Hindlimb muscle (tissue), 1 donor: ENCODE measurements around the gene PRRX2. TPM values are rescaled to one million over a fixed set of nuclear protein-coding genes. Genes with fewer than 3 reads are reported as not detected.
"Not testable (repeated sequence)": the region's sequence is repeated elsewhere in the genome, so short reads cannot be mapped to it uniquely, and the experiment has no call there.

Source experiments
- DNase-seq: peaks from one replicate; pipeline ENCODE4 v3.0.0-alpha.2; 2013
- polyA plus RNA-seq: library from polyadenylated mRNA; unstranded; fragments of 120-200 nt; gene quantifications from one replicate; pipeline ENCODE4 v1.2.1, GENCODE V29; 2013; ENCODE audit not compliant: insufficient read length

Gene PRRX2
- polyA plus RNA-seq, 1 donor = 2.9 TPM

DNA sequence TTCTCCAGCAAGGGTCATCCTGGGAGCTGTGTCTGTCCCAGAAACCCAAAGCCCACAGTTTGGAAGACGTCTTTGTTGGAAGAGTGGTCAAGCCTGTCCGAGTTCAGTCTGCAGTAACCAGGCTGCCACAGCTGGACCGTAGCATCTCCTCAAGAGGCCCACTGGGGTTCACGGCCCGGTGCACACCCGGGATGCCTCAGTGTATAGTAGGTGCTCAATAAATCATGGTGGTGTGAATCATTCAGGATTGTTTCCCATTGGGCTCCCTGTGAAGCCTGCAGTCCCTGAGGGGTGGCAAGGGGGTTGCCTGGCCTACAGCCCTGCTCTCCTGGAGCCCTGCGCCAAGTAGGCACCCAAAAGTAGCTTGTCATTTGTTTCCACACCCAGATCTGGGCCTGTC, 10.3 kb upstream of the PRRX2 start:
- no peak for DNase-seq

GRCh38 chr9:129655696-129656095, 9.8 kb upstream of the PRRX2 start:
- DNase-seq = no peak

GRCh38 chr9:129656795-129657390, 8.6 kb upstream of the PRRX2 start:
- DNase-seq = no peak

GRCh38 chr9:129661029-129661428, 4.4 kb upstream of the PRRX2 start:
- no peak for DNase-seq

DNA sequence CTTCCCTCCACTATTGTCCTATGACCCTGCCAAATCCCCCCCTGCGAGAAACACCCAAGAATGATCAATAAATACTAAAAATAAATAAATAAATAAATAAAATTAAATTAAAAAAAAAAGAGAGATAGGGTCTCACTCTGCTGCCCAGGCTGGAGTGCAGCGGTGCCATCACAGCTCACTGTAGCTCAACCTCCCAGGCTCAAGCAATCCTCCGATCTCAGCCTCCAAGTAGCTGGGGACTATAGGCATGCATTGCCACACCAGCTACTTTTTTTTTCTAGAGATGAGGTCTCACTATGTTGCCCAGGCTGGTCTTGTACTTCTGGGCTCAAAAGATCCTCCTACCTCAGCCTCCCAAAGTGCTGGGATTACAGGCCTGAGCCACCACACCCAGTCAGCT, 3.2 kb upstream of the PRRX2 start:
- DNase-seq = not testable (repeated sequence)

DNA sequence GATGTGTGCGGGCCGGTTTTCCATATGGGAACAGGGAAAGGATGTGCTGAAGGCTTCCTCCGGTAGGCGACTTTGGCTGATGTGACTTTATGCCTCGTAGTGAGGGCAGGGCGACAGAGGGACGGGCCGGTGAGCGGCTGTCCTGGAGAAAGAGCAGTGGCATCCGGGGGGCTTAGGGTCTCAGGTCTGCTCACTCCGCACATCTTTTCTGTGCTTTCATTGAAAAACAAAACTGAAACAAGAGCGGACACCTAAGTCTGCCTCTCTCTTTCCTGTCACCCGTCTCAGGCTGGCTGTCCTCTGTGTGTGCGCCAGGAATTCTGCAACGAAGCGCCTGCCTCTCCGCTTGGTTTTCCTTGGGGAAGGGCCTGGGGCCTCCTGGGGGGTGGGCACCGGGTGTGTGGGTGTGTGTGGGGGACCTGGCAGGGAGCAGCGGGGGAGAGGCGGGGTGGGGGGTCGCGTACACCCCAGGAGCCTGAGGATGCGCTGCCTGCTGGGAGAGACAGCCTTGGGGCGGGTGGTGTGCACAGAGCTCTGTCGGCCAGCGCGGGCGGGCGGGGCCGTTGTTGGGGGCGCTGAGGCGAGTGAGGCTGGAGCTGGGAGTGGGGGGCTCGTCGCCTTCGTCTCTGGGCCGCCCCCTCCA, 580 bp upstream of the PRRX2 start:
- no peak for DNase-seq

DNA sequence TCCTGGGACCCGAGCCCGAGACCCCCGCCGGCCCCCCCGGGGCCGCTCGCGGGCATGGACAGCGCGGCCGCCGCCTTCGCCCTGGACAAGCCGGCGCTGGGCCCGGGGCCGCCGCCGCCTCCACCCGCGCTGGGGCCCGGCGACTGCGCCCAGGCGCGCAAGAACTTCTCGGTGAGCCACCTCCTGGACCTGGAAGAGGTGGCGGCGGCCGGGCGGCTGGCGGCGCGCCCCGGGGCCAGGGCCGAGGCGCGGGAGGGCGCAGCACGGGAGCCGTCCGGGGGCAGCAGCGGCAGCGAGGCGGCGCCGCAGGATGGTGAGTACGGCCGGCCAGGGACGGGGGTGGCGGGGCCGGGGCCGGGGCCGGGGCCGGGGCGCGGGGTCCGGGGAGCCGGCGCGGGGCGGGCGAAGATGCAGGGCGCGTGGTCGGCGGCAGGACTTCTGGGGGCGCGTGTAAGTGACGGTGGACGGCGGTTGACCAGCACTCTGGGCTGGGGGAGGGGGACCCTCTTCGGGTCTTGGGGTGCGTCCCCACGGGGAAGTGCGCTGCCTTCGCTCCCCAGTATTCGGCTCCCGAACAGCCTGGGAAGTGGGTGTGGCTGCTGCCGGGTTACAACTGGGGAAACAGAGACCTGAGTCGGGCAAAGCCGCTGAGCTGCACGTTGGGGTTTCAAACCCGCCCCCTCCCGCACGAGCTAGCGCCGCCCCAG, 520 bp downstream of the PRRX2 start:
- no peak for DNase-seq

DNA sequence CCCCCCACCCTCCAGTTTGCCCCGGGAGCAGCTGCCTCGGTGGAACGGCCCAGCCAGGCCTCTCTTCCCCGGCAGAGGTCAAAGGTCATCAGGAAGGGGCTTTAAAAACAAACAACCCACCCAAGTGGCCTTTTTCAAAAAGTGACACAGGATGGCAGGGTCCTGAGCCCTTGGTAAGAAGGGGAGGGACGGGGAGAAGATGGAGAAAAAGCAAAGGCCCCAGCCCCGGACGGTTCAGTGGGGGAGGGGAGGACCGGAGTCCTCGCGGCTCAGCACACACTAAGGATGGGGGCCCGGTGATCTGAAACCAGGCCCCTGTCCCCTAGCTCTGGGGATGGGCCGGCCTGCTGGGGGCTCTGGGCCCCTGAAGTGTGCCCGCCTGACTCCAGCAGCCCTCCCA, 1.1 kb downstream of the PRRX2 start:
- no peak for DNase-seq

DNA sequence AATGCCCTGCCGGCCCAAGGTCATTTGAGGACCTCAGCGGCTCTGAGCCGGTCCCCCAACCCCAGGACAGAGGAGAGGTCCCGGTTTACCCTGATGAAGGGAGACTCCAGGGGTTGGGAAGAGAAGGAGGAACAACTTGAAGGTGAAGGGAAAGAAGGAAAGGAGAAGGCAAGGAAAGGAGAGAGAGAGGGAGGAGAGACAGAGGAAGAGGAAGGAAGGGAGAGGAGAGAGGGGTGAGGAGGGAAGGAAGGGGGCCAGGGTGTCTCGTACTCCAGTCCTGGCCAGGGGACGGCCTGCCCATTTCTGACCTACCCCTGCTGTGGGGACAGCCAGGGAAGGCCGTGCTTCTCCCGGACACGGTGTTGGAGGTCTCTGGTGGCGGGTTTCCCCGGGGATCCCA, 1.9 kb downstream of the PRRX2 start:
- no peak for DNase-seq

DNA sequence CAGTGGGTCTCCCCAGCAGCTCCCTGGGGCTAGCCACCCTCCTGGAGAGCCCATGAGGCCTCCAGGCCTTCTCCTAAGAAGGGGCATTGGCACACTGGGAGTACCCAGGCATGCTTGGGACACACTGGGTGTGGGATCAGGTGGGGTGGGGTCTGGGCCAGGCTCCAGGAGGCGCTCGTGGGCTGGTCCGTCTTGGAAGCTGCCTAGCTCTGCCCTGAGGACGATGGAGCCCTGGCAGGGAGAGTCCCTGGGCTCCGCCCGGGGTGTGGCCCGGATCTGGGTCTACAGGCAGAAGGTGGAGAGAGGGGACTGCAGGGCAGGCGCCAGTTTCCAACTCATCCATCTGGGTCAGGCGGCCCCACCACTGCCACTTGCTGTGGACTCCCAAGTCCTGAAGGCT, 2.4 kb downstream of the PRRX2 start:
- no peak for DNase-seq

DNA sequence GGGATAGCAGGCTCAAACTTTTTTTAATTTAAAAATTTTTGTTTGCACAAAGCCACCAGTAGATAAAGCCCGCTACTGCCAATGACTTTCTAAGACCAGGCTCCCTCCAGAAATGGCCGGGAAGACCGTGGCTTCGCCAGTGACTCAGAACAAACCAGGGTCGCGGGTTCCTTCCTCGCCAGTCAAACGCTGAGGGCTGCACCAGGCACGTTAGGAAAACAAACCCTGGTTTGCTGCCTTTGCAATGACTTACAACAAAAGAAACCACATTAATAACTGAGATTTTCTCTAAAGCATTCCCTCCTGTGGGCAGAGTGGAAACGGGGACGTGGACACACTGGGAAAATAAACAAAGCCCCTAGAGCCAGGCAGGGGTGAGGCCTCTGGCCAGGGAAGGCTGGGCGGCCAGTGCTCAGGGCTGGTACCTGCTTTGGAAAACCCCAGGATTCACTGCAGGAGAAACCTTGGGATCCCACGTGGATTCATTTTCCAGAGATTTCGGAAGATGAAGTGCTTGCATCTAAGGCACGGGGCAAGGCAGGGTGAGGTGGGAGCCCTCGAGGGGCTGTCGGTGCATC, 3.8 kb downstream of the PRRX2 start:
- no peak for DNase-seq

- DNase-seq = no peak
These were observed 4.5 kb downstream of the PRRX2 start for GRCh38 chr9:129669946-129670345.

DNA sequence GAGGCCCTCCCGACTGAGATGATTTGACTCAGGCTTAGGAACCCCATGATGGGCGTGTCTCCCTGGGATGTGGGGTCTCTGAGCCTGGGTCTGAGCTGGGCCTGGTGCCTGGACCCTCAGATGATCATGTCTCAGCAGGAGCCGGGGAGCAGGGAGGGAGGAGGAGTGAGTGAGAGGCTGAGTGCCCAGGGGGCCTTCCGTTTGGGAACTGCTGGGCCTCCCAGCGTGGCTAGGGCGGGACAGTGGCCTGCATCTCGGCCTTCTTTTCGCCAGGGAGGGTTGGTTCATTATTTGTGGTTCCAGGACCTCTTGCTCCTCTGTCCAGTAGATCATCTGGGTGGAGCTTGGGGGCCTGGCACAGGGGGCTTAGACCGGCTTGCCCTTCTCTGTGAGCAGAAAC, 5.6 kb downstream of the PRRX2 start:
- no peak for DNase-seq

GRCh38 chr9:129671519-129671918, 6.1 kb downstream of the PRRX2 start:
- DNase-seq = no peak

DNA sequence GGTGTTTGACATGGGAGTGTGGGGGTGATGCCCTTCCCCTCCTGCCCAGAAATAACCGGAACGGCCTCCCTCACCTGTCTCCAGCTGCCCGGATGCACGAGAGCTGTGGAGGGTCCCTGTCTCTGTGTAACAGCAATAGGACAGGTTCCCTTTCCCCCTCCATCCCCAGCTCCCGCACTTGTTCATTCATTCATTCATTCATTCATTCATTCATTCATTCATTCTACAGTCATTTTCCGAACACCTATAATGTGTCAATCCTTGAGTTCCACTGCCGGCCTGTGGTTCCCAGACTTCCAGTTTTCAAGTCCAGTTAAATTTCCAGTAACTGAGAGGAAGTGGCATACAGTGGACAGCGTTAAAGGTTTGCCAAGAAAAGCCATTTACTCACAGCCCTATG, 7.3 kb downstream of the PRRX2 start:
- DNase-seq = no peak

- no peak for DNase-seq
These were observed 8.2 kb downstream of the PRRX2 start for GRCh38 chr9:129673602-129674001.

- DNase-seq = no peak
These were observed 8.8 kb downstream of the PRRX2 start for GRCh38 chr9:129674229-129674628.

DNA sequence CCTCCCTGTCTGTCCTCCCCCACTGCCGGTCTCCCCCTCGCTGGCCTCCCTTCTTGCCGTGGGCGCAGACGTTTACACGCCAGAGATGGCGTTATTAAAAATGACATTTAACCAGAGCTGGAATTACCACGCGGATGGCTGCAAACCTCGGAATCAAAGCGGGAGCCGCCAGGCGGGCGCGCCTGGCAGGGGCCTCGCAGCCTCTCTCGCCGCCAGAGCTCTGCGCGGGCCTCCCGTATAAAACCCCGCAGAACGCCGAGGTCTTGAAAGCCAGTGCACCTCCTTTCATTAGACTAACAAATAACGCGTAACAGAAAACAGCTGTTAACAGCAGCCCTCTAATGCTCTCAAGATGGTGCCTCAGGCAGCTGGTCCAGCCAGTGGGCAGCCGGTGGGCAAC, 10.2 kb downstream of the PRRX2 start:
- no peak for DNase-seq

GRCh38 chr9:129676287-129676686, 10.8 kb downstream of the PRRX2 start:
- no peak for DNase-seq

DNA sequence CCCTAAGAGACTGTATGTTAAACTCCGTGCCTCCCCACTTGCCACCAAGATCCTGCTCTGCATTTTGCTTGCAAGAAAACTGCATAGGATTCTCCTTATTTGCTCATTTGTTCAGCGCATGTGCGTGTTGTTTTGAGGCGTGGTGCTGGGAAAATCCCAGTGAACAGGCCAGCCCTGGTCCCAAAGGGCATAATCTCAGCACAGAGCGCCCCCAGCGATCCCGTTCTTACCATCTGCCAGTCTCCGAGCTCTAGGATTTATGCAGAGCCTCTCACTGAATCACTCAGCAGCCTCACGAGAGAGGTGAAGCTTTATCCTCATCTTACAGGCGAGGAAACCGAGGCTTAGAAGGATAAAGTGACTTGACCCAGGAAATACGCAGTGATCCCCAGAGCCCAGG, 11.5 kb downstream of the PRRX2 start:
- no peak for DNase-seq

- DNase-seq = peak; percentile 49
These were observed 12.0 kb downstream of the PRRX2 start for GRCh38 chr9:129677456-129677855.

GRCh38 chr9:129678844-129679243, 13.4 kb downstream of the PRRX2 start:
- DNase-seq = no peak

DNA sequence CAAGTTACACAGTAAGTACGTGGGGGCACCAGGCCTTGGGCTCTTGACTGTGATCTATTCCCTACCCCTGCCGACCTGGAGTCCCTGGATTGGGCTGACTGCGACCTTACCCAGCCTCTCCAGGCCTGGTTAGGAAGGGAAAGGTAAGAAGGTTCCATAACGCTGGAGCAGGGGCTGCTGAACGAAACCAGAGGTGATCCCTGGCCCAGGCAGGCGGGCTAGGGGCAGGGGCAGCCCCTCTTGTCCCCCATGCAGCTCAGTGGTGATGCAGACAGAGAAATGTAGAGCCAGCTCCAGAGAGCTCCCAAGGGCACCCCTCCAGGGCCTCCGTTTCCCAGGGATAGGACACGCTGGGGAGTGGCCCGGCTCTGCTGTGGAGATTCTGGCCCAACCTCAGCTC, 14.1 kb downstream of the PRRX2 start:
- DNase-seq = no peak

DNA sequence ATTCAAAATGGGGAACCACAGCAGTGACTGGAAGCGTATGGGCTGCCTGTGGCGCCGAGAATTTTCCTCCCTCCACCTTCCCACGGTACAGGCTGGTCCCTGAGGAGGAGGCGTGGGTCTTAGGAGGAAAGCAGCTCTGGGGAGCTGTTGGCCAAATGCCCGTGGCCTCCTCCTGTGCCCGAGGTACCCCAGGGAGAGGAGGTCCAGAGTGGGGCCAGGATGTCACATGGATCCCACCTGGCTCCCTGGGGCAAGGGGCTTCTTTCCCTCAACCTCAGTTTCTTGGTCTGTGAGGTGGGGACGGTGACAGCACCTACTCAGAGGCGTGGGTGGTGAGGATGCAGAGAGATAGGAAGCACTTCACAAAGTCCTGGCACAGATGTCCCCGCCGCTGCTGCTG, 16.5 kb downstream of the PRRX2 start:
- no peak for DNase-seq
